ENCODE results near the gene MYO1E.
"Not testable (repeated sequence)": the region's sequence is repeated elsewhere in the genome, so short reads cannot be mapped to it uniquely, and the experiment has no call there.

The MYO1E gene

GRCh38 chr15:59296181-59296617, 76.5 kb downstream of the MYO1E start:
- in situ Hi-C loops (cut with HindIII; ENCODE audit: low sequenced_read_pairs) = no loop called here

DNA sequence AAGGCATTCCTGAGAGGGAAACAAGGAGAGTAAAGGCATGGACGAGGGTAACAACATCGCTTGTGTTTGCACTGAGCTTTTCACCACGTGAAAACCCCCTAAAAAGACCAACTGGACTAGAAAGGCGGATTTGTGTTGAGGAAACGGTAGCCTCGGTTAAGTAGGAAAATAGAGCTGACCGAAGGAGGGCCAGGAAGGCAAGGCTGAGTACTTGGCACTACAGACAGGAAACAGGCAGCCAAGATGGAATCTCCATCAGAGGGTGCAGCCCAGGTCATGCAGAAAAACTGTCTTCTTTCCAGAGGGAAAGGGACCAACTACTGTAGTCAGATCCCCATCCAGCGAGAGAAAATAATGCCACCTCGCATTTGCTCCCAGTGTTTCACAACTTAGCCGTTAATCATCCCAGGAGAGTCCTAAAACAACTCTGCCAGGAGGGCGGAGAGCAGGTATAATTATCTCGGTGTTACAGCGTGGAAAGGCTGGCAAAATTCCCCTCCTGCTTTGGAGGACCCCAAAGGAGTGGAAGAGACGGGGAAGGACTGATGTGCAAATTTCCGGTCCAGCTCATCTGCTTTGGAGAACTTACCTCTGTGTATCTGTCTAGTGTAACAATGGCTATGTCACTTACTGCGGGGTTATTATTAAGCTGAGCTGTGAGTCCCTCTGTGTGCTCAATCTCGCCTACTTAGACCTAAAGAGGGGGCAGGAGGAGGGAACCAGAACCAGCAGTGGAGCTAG, 77.2 kb downstream of the MYO1E start:
- in situ Hi-C loops (cut with HindIII; ENCODE audit: low sequenced_read_pairs) = no loop called here

DNA sequence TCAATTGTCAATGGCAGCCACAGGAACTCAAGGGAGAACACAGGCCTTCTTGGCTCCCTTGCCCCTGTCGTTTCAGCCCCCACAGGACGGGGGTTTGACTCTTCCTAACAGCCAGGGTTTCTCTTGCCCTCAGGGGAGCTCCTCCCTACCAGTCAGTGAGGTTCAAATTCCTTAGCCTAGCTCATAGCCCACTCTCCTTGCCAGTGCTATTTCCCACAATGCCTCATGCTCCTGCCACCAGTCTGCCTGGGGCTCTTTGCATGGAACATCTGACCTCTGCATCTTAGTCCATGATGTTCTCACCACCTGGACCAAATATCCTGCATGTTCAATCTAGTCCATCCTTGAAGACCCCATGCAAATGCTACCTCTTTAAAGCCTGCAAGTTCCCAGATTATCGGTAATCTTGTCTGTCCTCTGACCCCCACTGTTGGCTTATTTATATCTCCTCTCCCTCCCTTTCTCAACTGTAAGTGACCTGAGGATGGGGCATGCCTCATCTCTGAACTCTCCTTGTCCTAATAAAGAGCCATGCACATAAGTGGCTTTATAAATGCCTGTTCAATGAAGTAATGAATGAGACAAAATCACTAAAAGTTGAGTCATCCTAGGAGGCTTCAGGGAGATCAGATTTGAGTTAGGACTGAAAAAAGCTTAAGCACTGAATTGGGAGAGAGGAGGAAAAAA, 78.0 kb downstream of the MYO1E start:
- in situ Hi-C loops (cut with HindIII; ENCODE audit: low sequenced_read_pairs) = no loop called here

DNA sequence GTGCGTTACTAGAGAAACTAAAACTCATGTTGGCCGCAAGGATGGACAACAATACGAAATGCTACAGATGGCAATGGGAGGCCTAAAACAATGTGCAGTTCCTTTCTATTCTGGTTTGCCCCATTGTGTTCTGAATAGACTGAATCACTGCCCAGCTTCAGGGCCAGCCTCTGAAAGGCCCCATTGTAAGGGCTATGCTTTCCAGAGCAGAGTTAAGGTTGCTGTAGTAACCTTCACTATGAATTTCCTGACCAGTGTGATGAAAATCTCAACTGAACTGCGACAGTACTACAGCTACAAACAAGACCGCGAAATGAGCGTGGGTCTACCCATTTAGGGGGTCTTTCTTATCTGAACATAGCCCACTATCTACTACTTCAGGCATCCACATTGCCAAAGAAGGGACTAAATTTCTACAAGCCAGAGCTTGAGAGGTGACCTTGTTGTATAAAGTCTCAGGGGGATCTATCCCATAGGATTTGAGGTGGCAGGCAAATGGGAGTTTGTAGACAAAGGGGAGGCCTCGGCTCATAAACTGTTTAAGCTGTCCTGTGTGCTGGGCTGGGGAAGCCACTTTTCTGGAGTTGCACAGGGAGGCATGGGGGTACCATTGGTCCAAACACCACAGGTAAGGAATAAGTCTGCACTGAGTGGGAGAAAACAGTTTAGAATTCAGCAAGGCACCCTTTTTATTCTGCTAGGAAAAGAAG, 80.1 kb downstream of the MYO1E start:
- in situ Hi-C loops (cut with HindIII; ENCODE audit: low sequenced_read_pairs) = no loop called here

GRCh38 chr15:59291213-59291549, 81.5 kb downstream of the MYO1E start:
- in situ Hi-C loops (cut with HindIII; ENCODE audit: low sequenced_read_pairs) = no loop called here

GRCh38 chr15:59290295-59291212, 82.1 kb downstream of the MYO1E start:
- in situ Hi-C loops (cut with HindIII; ENCODE audit: low sequenced_read_pairs) = no loop called here

GRCh38 chr15:59289574-59289973, 83.1 kb downstream of the MYO1E start:
- in situ Hi-C loops (cut with HindIII; ENCODE audit: low sequenced_read_pairs) = no loop called here

GRCh38 chr15:59283717-59284391, 88.8 kb downstream of the MYO1E start:
- in situ Hi-C loops (cut with HindIII; ENCODE audit: low sequenced_read_pairs) = no loop called here

DNA sequence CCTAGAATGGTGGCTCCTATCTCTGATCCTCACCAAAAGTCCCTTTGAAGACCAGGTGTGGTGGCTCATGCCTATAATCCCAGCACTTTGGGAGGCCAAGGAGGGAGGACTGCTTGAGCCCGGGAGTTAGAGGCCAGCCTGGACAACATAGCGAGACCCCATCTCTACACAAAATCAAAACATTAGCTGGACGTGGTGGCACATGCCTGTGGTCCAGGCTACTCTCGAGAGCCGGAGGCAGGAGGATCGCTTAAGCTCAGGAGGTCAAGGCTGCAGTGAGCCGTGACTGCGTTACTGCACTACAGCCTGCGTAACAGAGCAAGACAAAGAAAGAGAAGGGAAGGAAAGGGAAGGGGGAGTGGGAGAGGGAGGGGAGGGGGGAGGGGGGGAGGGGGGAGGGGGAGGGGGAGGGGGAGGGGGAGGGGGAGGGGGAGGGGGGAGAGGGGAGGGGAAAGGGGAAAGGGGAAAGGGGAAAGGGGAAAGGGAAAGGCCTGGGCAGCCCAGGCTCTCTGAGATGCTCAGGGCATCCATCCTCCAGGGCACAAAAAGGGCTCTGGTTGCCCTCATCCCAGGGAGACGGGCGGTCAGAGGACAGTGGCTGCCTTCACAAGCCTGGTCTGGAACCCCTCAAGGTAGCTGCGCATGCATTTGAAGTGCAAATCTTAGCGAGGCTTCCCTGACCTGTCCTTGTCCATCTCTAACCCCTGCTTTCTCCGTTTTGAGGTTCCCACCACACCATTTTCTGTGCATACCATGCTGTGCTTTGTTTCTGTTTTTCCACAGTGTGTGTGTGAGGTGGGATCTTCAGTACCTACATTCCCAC, 89.9 kb downstream of the MYO1E start:
- in situ Hi-C loops (cut with HindIII; ENCODE audit: low sequenced_read_pairs) = no loop called here

- in situ Hi-C loops (cut with HindIII; ENCODE audit: low sequenced_read_pairs) = no loop called here
These were observed 91.0 kb downstream of the MYO1E start for GRCh38 chr15:59281699-59282098.

GRCh38 chr15:59280855-59281254, 91.8 kb downstream of the MYO1E start:
- in situ Hi-C loops (cut with HindIII; ENCODE audit: low sequenced_read_pairs) = no loop called here

DNA sequence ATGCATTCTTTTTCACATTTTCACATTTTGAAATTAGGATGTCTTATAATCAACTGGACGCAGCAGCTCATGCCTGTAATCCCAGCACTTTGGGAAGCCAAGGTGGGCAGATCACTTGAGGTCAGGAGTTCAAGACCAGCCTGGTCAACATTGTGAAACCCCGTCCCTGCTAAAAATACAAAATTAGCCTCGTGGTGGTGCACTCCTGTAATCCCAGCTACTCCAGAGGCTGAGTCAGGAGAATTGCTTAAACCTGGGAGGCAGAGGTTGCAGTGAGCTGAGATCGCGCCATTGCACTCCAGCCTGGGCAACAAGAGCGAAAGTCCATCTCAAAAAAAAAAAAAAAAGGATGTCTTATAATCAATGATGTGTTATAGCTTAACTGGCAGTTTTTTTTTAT, 92.4 kb downstream of the MYO1E start:
- in situ Hi-C loops (cut with HindIII; ENCODE audit: low sequenced_read_pairs) = not testable (repeated sequence)

DNA sequence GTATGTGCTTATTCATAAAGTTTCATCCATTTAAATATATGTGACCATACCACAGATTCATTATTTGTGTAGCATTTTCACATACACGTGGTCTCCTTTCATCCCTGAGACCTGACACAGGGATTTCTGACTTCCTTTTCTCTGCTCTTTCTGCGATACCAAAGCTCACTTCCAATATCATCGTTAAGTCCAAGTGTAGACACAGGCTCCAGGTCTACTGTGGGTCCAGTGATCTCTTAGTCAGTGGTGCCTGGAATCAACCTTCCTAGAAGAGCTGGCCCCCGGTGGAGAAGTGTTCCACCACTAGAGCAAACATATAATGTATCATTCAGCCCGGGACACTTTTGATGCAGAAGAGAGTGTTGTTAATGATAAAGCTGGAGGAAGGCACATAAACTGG, 93.6 kb downstream of the MYO1E start:
- in situ Hi-C loops (cut with HindIII; ENCODE audit: low sequenced_read_pairs) = no loop called here

GRCh38 chr15:59278120-59278519, 94.6 kb downstream of the MYO1E start:
- in situ Hi-C loops (cut with HindIII; ENCODE audit: low sequenced_read_pairs) = no loop called here

DNA sequence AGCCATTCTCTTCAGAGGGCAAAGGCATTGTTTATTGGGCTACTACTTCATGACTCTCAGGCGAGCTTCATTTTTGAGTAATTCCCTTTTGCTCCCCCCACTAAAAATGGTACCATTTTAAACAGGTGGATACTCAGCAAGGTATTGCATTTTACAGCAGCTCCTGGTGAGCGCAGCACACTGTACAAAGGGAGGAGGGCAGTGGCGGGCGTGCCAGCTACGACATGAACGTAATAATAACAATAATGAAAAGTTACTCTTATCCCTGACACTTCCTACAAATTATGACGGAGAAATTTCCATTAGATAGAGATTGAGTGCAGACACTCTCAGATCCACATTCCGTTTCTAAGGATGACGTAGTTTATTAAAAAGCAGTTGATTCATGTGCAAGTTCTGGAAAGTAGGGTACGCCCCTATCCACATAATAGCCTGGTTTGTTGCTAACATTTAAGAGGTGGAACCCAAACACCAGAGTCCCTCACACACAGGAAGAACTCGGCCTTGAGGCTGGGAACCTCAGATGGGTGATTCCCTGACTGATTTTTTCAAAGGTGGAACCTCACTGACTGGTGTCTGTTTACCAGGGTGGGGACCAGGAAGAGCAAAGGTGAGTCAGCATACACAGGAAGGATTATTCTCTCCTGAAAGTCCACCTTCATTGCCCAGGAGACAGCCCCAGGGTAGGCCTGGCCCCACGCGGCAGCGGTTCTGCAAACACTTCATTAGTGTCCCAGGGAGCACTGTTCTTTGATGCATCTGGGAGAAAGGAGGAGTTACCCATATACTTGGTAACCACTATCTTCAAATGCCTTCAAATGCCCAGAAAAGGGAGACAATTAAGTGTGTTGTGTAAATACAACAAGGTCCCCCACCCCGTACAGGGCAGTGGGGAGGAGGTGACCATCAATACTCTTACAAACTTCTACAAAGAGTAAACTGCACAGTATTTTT, 96.2 kb downstream of the MYO1E start:
- in situ Hi-C loops (cut with HindIII; ENCODE audit: low sequenced_read_pairs) = no loop called here

- in situ Hi-C loops (cut with HindIII; ENCODE audit: low sequenced_read_pairs) = no loop called here
These were observed 98.3 kb downstream of the MYO1E start for GRCh38 chr15:59274126-59274970.

- in situ Hi-C loops (cut with HindIII; ENCODE audit: low sequenced_read_pairs) = no loop called here
These were observed 99.4 kb downstream of the MYO1E start for GRCh38 chr15:59273234-59273633.

Data from endothelial cell of hepatic sinusoid (primary cell).